Femur (tissue), 1 donor: ENCODE data around the gene ZFYVE19.

Experiments
- DNase-seq: peaks from one replicate; pipeline ENCODE4 v3.0.0-alpha.2; 2017

ZFYVE19 gene

GRCh38 chr15:40776537-40777141, 30.2 kb upstream of the ZFYVE19 start:
- DNase-seq = peak; percentile 66

DNA sequence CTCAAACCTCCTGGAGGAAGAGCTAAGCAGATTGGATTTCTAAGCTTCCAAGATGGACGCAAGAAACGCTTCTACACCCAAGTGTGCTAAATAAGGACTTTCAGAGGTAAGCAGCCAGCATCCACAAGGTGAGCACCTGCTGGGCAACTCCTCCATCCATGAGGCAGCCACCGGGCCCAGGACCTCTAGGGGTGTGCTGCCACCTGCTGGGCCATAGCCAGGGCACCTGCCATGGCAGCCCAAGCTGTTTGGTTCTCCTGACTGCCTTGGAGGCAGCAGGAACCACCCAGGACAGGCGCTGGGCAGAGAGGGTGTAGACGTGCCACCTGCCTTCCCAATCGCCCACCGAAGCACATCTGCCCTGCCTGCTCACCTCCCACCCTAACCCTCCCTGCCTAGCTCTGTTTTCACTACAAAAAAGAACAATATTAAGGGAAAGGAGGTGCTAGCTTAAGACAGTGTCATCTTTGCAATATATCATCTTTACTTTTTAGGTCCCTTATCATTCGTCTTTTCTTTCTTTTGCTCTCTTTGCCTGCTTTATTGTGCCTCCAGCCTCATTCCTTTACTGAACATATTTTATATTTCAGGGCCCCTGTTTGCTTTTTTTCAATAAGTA, 24.2 kb upstream of the ZFYVE19 start:
- peak; percentile 42 for DNase-seq

GRCh38 chr15:40785164-40785563, 21.7 kb upstream of the ZFYVE19 start:
- no peak for DNase-seq

DNA sequence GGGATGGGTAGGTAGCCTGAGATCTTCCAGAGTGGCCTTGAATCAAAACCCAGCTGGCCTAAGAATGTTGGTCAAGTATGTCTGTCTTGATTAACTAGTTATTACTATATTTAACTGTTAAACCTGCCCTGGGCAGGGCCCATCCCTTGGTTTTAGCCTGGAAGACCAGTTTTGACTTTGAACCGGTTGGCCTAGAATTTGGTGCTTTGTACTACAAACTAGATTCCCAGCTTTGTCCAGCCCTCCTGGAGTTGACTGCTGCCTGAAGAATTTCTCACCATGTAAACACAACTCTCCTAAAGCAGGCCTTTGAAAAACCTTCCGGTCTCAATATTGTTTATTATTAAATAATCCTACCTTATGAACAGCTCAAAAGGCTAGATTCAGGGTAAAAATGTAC, 21.1 kb upstream of the ZFYVE19 start:
- DNase-seq = no peak

GRCh38 chr15:40787344-40787841, 19.5 kb upstream of the ZFYVE19 start:
- no peak for DNase-seq

- DNase-seq = no peak
These were observed 18.9 kb upstream of the ZFYVE19 start for GRCh38 chr15:40787991-40788390.

DNA sequence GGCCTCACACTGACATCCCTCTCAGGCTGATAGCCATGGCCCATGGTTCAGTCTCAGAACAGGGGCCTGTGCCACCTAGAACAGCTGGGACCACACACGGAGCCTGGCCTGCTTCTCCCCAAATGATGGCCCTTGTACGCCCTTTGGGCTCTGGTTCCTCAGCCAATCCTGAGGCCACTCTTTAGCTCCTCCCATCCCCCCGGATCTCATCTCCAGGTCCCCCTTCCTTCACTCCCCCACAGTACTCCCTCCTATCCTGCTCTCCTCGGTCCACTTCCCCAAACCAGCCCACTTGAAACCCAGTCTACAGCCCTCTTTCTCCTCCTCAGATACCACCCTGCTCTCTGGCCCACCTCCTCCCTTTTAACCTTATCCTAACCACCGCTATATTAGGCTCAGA, 17.8 kb upstream of the ZFYVE19 start:
- DNase-seq = no peak

DNA sequence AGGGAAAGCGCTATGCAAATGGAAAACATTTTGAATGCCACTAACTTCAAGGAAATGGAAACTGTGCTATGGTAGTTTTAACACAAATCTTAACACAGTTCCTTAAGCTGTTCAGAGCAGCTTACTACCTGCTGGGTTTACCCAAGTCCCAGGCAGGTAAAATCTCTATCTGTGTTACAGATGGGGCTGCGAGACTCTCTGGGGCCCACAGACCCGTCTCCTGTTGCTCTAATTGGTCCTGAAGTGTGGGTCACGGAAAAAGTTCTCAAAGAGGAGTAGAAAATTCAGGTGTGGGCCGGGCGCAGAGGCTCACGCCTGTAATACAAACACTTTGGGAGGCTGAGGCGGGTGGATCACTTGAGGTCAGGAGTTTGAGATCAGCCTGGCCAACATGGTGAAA, 16.9 kb upstream of the ZFYVE19 start:
- DNase-seq = no peak

- no peak for DNase-seq
These were observed 16.2 kb upstream of the ZFYVE19 start for GRCh38 chr15:40790718-40791117.

- DNase-seq = no peak
These were observed 14.5 kb upstream of the ZFYVE19 start for GRCh38 chr15:40792394-40792793.

GRCh38 chr15:40793216-40793989, 13.5 kb upstream of the ZFYVE19 start:
- no peak for DNase-seq

DNA sequence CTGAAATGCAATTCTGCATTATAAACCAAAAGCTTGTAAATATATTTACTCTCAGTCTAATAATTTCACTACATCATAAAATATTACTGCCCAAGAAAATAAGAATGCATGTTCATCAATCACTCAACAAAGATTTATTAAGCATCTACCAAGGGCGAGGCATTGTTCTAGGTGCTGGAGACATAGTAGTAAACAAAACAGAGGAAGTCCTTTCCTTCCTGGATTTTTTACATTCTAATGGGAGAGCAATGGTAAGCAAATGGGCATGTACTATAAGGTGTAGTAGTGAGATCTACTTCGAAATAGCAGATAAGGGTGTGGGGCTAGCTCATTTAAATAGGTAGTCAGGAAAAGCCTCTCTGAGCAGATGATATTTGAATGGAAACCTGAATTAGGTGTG, 10.8 kb upstream of the ZFYVE19 start:
- DNase-seq = no peak

DNA sequence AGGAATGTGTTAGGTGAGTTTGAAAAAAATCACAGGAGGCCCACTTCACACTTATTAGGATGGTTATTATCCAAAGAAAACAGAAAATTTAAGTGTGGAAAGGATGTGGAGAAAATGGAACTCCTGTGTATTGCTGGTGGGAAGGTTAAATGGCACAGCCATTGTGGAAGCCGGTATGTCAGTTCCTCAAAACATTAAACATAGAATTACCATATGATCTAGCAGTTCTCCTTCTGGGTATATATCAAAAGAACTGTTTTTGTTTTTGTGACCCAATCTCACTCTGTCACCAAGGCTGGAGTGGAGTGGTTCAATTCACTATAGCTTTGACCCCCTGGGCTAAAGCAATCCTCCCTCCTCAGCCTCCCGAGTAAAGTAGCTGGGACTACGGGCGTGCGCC, 10.4 kb upstream of the ZFYVE19 start:
- no peak for DNase-seq

GRCh38 chr15:40799523-40799922, 7.4 kb upstream of the ZFYVE19 start:
- no peak for DNase-seq

DNA sequence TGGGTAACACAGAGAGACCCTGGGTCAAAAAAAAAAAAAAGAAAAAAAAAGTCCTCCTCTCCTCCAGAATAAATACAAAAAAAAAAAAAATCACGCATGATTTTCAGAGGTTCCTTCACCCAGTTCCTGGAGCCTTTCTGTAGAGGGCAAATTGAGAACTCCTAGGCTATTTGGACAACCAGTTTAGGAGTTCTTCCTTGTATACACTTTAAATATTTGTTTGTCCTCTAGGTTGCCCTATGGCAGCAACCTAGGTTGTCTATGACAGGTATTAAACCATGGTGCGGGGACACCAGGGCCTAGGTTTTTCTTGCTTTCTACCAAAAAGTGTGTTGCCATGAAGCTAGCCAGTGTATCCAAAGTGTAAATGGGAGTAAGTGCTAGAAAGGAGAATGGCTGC, 3.8 kb upstream of the ZFYVE19 start:
- no peak for DNase-seq

- DNase-seq = no peak
These were observed 3.2 kb upstream of the ZFYVE19 start for GRCh38 chr15:40803688-40804087.

DNA sequence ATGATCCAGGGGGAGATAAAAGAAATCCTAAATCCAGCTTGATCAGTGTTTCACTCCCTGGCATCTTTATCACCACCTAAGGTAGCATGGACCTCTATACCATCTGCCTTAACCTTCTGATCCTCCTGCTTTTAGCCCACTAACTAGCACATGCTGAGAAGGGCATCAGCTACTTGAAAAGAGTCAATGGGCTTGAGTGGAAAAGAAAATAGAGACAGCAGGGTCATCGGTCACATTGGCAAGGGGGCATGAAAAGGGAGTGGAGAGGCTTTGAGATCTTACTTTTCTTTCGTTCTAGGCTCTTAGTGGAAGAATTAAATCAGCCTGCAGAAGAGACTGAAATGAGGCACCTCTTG, 239 bp upstream of the ZFYVE19 start:
- DNase-seq = no peak

DNA sequence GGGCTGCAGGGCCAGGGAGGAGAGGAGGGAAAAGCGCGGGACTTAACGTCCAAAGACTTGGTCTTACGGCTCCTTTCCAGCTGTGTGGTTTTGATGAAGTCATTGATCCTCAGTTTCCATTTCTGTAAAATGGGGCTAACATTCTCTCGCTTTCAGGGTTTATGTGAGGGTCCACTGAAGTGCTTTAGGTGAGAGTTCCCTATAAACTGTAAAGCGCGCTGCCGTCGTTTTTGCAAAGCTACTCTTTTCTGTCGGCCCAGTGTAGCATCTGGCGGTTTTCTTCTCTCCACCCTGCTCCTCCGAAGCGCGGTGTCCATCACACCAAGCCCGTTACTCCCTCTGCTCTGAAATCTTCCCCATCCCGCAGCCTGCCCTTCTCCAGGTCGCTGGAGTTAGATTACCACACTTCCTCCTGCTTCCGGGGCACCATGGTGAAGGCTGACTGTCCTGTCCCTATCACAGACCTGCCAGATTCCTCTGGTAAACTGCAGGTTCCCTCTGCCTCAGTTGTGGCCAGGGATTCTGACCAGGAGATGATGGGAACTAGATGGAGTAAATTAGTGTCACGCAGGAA, 1.1 kb downstream of the ZFYVE19 start:
- DNase-seq = no peak

DNA sequence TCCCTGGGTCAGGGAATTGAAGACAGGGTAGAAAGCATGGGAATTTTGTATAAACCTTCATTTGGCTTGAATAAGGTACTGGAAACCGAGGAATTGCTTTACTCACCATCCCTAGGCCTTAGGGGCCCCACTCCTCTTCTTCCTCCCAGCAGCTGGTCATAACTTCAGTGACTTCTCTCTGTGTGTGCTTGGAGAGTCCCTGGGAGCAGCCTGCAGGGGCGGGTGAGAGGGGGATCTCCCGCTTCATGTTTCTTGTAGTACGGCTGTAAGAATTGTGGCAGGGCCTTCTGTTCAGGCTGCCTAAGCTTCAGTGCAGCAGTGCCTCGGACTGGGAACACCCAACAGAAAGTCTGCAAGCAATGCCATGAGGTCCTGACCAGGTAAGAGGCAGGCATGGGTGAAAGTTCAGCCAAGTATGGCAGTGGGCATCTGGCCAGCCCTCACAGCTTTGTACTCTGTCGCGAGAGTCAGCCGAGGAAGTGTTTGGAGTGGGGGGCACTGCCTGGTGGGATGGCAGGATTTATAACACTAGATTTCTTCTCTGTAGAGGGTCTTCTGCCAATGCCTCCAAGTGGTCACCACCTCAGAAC, 2.1 kb downstream of the ZFYVE19 start:
- no peak for DNase-seq

GRCh38 chr15:40812721-40813425, 6.0 kb downstream of the ZFYVE19 start:
- DNase-seq = no peak

DNA sequence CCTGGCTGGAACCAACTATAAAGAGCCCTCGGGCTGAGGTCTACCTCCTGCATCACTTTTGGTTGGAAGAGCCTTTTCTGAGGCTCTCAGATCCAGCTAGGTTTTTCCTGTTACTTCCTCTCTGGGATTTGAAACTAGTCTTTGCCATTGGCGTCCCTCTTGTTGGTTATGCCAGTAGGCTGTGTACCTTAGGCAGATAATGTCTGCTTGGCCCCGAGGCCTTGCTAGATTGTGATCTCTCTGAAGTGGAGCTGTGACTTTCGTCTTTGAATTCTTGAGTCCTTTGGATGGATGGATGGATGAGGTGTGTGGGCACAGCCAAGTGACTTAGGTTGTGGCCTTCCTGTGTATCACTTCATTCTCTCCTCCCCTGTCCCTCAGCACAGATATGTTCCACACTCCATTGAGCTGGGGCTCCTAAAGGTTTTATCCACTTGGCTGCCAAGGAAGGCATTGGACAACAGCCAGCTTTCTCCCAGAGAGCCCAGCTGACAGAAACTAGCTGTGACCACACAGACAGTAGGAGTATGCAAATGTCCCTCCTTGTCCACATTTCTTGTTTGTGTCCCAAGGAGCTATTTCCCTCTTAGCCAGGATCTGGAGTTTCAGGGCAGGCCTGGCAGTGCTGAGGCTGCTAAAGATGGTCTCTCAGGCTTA, 8.3 kb downstream of the ZFYVE19 start:
- no peak for DNase-seq

DNA sequence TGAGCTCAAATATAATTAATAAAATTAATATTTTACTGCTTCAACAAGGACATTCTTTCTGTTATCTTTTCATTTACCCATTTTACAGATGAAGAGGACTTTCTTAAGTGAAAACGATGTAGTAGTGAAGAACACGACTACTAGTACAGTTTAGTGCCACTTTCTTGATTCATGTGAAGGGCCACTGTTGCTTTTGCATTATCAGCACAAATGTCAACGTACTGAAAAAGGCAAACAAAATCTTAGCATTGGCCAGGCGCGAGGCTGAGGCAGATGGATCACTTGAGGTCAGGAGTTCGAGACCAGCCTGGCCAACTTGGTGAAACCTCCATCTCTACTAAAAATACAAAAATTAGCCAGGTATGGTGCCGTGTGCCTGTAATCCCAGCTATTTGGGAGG, 12.2 kb downstream of the ZFYVE19 start:
- DNase-seq = no peak
